Measurements from ENCODE around the gene KLHL3.

DNA sequence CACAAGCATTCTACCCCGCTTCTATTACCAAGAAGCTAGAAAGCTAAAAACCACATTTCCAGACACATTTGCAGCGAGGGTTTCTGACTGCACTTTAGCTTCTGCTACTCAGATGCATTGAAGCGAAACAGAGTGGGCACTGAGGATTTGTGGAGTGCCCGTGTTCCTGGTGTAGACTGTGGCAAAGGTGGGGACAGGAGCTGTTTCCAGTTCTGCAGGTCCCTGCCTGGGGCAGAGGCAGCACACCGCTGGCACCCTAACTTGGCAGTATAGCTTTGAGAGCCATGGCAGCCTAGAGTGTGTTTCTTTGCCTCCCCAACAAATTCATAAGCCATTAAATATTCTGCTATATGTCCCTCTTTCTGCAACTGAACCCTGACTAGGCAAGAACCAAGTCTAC is 128.1 kb downstream of the KLHL3 start:
- TF ChIP-seq, protein P1, sequence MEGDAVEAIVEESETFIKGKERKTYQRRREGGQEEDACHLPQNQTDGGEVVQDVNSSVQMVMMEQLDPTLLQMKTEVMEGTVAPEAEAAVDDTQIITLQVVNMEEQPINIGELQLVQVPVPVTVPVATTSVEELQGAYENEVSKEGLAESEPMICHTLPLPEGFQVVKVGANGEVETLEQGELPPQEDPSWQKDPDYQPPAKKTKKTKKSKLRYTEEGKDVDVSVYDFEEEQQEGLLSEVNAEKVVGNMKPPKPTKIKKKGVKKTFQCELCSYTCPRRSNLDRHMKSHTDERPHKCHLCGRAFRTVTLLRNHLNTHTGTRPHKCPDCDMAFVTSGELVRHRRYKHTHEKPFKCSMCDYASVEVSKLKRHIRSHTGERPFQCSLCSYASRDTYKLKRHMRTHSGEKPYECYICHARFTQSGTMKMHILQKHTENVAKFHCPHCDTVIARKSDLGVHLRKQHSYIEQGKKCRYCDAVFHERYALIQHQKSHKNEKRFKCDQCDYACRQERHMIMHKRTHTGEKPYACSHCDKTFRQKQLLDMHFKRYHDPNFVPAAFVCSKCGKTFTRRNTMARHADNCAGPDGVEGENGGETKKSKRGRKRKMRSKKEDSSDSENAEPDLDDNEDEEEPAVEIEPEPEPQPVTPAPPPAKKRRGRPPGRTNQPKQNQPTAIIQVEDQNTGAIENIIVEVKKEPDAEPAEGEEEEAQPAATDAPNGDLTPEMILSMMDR (IDR thresholded peaks at IDR 0.05 in 8 of 11, conservative IDR thresholded peaks at IDR 0.05 in 3 of 11): no peak
- TF ChIP-seq POLR2A (IDR thresholded peaks at IDR 0.05): no peak
- TF ChIP-seq POLR2AphosphoS5 (IDR thresholded peaks at IDR 0.05): no peak
